B cell (primary cell): ENCODE data around the gene MPP4.

Source experiments
- CTCF ChIP-seq: fragments of 200-600 bp; IDR thresholded peaks from one replicate; pipeline ENCODE4 v1.8.0; 2022; ENCODE audit warnings: antibody characterized with exemption, mild to moderate bottlenecking
- EZH2 ChIP-seq: IDR thresholded peaks from 2 replicates; pipeline ENCODE4 v1.6.1; 2012; ENCODE audit warnings: borderline replicate concordance, low read depth, mild to moderate bottlenecking, moderate library complexity, low read length; ENCODE audit not compliant: insufficient read depth, poor library complexity, severe bottlenecking

DNA sequence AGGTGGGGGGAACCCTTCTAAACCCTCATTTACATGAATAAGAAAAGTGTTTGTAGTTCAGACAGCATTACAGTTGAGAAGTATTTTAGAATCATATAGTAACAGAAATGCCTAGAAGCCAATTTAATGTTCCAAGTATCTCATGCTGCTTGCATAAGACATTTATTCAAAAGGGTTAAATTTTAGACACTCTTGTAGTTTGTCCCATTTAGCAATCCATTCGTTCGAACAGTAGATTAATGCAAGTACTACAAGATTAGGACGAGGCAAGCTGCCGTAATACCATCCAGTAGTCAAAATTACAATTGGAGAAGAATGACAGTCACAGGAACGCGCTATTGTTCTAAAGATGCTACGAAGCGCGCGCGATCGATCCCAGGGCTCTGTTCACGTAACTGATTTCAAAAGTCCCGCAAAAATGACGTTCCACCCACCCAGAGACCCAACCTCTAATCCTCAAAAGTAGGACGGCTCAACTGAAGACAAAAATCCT, 56.3 kb downstream of the MPP4 start:
- TF ChIP-seq CTCF (no peak), EZH2 (no peak)
